SK-N-SH (cell line): ENCODE results near the gene STARD7. TPM values are rescaled to one million over a fixed set of nuclear protein-coding genes. Genes with fewer than 3 reads are reported as not detected.

Source experiments
- CTCF ChIA-PET: fragments of 300-600, 350-600 bp; formaldehyde crosslinking; extraction: SDS; loops from one replicate; lab custom pipeline; 2021; lab: Yijun Ruan, JAX
- POLR2A ChIA-PET: fragments of 350-600 bp; sonication (Branson Sonifier 250); formaldehyde crosslinking; extraction: SDS; loops from one replicate; lab custom pipeline; 2020; ENCODE audit warnings: antibody characterized with exemption, inconsistent platforms; lab: Yijun Ruan, JAX
- DNase-seq: peaks from one replicate; pipeline ENCODE4 v3.0.0; 2012
- H2AFZ ChIP-seq: fragments of 200-600 bp; sonication (generic); 2 replicates; pipeline ENCODE4 v1.8.1; 2016; ENCODE audit warnings: antibody characterized with exemption, mild to moderate bottlenecking, low read depth
- H3F3A ChIP-seq: fragments of 200-600 bp; sonication (generic); replicated peaks from 2 replicates; pipeline ENCODE3; 2016; ENCODE audit warnings: antibody characterized with exemption, mild to moderate bottlenecking; ENCODE audit not compliant: insufficient read depth
- H3K27ac ChIP-seq, 2 experiments: fragments of 200-500 bp in 1 of 2; fragments of 200-600 bp in 1 of 2; sonication (Bioruptor generic) in 1 of 2; sonication (generic), shearing (Covaris generic) in 1 of 2; 2 replicates each; pipeline versions ENCODE4 v1.5.1 to v1.6.1; 2014 to 2016; ENCODE audit warnings: low read depth in 2 of 2, inconsistent platforms in 1 of 2, low read length in 1 of 2, mild to moderate bottlenecking in 1 of 2, mixed read lengths in 1 of 2
- H3K27me3 ChIP-seq: fragments of 200-600 bp; sonication (generic), shearing (Covaris generic); 2 replicates; pipeline ENCODE4 v1.6.1; 2016; ENCODE audit warnings: mixed run types; ENCODE audit not compliant: insufficient read depth
- H3K36me3 ChIP-seq, 2 experiments: fragments of 200-500 bp in 1 of 2; fragments of 200-600 bp in 1 of 2; sonication (Bioruptor generic) in 1 of 2; sonication (generic) in 1 of 2; replicated peaks in 1 of 2; 2 replicates each; pipeline versions ENCODE3 to v1.5.1; 2014 to 2016; ENCODE audit warnings: low read length in 1 of 2, mild to moderate bottlenecking in 1 of 2; ENCODE audit not compliant: insufficient read depth in 2 of 2, control insufficient read depth in 1 of 2
- H3K4me1 ChIP-seq, 2 experiments: fragments of 200-500 bp in 1 of 2; fragments of 200-600 bp in 1 of 2; sonication (Bioruptor generic) in 1 of 2; sonication (generic), shearing (Covaris generic) in 1 of 2; 2 replicates each; pipeline versions ENCODE4 v1.5.1 to v1.6.1; 2014 to 2016; ENCODE audit warnings: low read depth in 1 of 2, low read length in 1 of 2, mixed run types in 1 of 2; ENCODE audit not compliant: insufficient read depth in 2 of 2, control insufficient read depth in 1 of 2
- H3K4me2 ChIP-seq: fragments of 200-600 bp; sonication (generic), shearing (Covaris generic); 2 replicates; pipeline ENCODE4 v1.6.1; 2017; ENCODE audit warnings: mixed run types
- H3K4me3 ChIP-seq, 2 experiments: fragments of 200-500 bp in 1 of 2; fragments of 200-600 bp in 1 of 2; sonication (Bioruptor generic) in 1 of 2; sonication (generic), shearing (Covaris generic) in 1 of 2; 2 replicates each; pipeline versions ENCODE4 v1.5.1 to v1.8.1; 2014 to 2016; ENCODE audit warnings: low read depth in 2 of 2, inconsistent platforms in 1 of 2, low read length in 1 of 2, mild to moderate bottlenecking in 1 of 2, mixed read lengths in 1 of 2, moderate library complexity in 1 of 2
- H3K79me2 ChIP-seq: fragments of 200-600 bp; sonication (generic); 2 replicates; pipeline ENCODE4 v1.8.1; 2017; ENCODE audit warnings: mild to moderate bottlenecking; ENCODE audit not compliant: insufficient read depth
- H3K9ac ChIP-seq: fragments of 200-600 bp; sonication (generic); 2 replicates; pipeline ENCODE4 v1.6.1; 2017; ENCODE audit warnings: mixed run types
- H3K9me2 ChIP-seq: fragments of 200-600 bp; sonication (generic); 2 replicates; pipeline ENCODE4 v1.6.1; 2017; ENCODE audit warnings: mixed run types
- H3K9me3 ChIP-seq: fragments of 200-600 bp; sonication (generic); 2 replicates; pipeline ENCODE4 v1.6.1; 2017; ENCODE audit warnings: mixed run types, mild to moderate bottlenecking, moderate library complexity
- H4K20me1 ChIP-seq: fragments of 200-600 bp; sonication (generic); 2 replicates; pipeline ENCODE4 v1.6.1; 2017; ENCODE audit warnings: mild to moderate bottlenecking, mixed run types; ENCODE audit not compliant: insufficient read depth
- ELF1 ChIP-seq: IDR thresholded peaks from 2 replicates; pipeline ENCODE4 v1.4.0; 2012
- EP300 ChIP-seq, 2 experiments: IDR thresholded peaks; 2 replicates each; pipeline versions ENCODE4 v1.4.0 to v1.6.1; 2012; ENCODE audit warnings: borderline replicate concordance in 1 of 2, low read depth in 1 of 2, low read length in 1 of 2
- FOSL2 ChIP-seq: IDR thresholded peaks from 2 replicates; pipeline ENCODE4 v1.4.0; 2012; ENCODE audit warnings: low read depth, mild to moderate bottlenecking, moderate library complexity, borderline replicate concordance
- FOXJ3 ChIP-seq: sonication (generic); formaldehyde crosslinking; IDR thresholded peaks from 2 replicates; pipeline ENCODE4 v1.5.1; 2020; ENCODE audit warnings: mild to moderate bottlenecking, missing genetic modification reagents
- GABPA ChIP-seq: IDR thresholded peaks from 2 replicates; pipeline ENCODE4 v1.4.0; 2012; ENCODE audit warnings: low read depth, mild to moderate bottlenecking
- MEF2A ChIP-seq: IDR thresholded peaks from 2 replicates; pipeline ENCODE4 v1.4.0; 2012; ENCODE audit warnings: low read depth, borderline replicate concordance
- NFIC ChIP-seq: IDR thresholded peaks from 2 replicates; pipeline ENCODE4 v1.4.0; 2012; ENCODE audit warnings: borderline replicate concordance
- NRF1 ChIP-seq: IDR thresholded peaks from 2 replicates; pipeline ENCODE4 v1.6.1; 2012; ENCODE audit warnings: low read depth, mild to moderate bottlenecking, low read length
- RAD21 ChIP-seq: IDR thresholded peaks from 2 replicates; pipeline ENCODE4 v1.6.1; 2012; ENCODE audit warnings: mild to moderate bottlenecking, low read length
- RCOR1 ChIP-seq: fragments of 150-350 bp; IDR thresholded peaks from 2 replicates; pipeline ENCODE4 v1.6.1; 2017; ENCODE audit warnings: antibody characterized with exemption, low read length
- RFX5 ChIP-seq: IDR thresholded peaks from 2 replicates; pipeline ENCODE4 v1.6.1; 2012; ENCODE audit warnings: mild to moderate bottlenecking, improper control_type of control experiment, low read length
- SMC3 ChIP-seq: IDR thresholded peaks from 2 replicates; pipeline ENCODE4 v1.6.1; 2012; ENCODE audit warnings: low read depth, low read length, improper control_type of control experiment
- TAF1 ChIP-seq: IDR thresholded peaks from 2 replicates; pipeline ENCODE4 v1.6.1; 2012; ENCODE audit warnings: low read depth, mild to moderate bottlenecking, low read length, moderate library complexity, borderline replicate concordance
- TCF12 ChIP-seq: IDR thresholded peaks from 2 replicates; pipeline ENCODE4 v1.4.0; 2012
- USF1 ChIP-seq: IDR thresholded peaks from 2 replicates; pipeline ENCODE4 v1.4.0; 2012; ENCODE audit warnings: low read depth, borderline replicate concordance
- USF2 ChIP-seq: fragments of 150-350 bp; IDR thresholded peaks from 2 replicates; pipeline ENCODE4 v1.6.1; 2017; ENCODE audit warnings: antibody characterized with exemption, low read length, low read depth, borderline replicate concordance
- YY1 ChIP-seq: IDR thresholded peaks from 2 replicates; pipeline ENCODE4 v1.4.0; 2012; ENCODE audit warnings: low read depth, mild to moderate bottlenecking
- WGBS: methylation state at CpG from one replicate; pipeline ENCODE4 v1.1.6; 2017; ENCODE audit warnings: low lambda C conversion rate; 5-methylcytosine and 5-hydroxymethylcytosine counted together
- polyA plus RNA-seq, 3 experiments: library from polyadenylated mRNA; depleted of rRNA; stranded (reverse); fragments of >200 nt; gene quantifications; 2 replicates each; pipeline ENCODE4 v1.2.3, GENCODE V29; 2012
- TF ChIP-seq, protein P1 (sequence below): IDR thresholded peaks from 2 replicates; pipeline ENCODE4 v1.4.0; 2012; ENCODE audit warnings: low read depth
- TF ChIP-seq, protein P2 (sequence below): fragments of 200-600 bp; sonication (generic); IDR thresholded peaks from 2 replicates; pipeline ENCODE4 v1.6.1; 2017; ENCODE audit warnings: antibody characterized with exemption, mild to moderate bottlenecking, moderate library complexity

The STARD7 gene
- polyA plus RNA-seq, 1 of the 3 experiments (the other 2 are of a cell fraction): 36.1 TPM

DNA sequence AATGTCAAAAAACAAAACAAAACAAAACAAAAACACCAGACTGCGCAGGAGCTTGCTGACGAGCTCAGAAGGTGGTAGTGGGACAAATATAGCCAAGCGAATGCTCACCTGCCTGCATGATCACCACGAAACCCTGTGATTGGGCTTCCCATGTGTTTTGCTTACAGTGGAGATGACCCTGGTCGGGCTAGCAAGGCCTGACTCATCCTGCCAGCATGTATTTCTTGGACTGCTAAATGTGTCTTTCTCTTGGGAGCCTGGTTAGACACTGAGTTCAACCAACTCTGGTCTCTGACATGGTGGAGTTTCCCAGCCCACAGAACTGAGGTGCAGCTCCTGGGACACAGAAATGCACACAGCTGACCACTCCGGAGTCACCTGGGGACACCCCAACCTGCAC, 32.7 kb downstream of the STARD7 start:
- Histone ChIP-seq H3K27me3 (no peaks in the 10 kb centered on the region), H3K27ac (no peak overlapping the region)
- CTCF ChIA-PET: interaction anchor here (2.1 to 5.1 kb wide), 9 partner anchors 9 to 183 kb away, joined by 6 to 102 read pairs (median 35); partner anchors contain the start of genes ADRA2B and ASTL
- TF ChIP-seq USF1: no peak
- peak; percentile 41; the same call in 1 of the 2 replicates for TF ChIP-seq FOSL2
- TF ChIP-seq, protein P1, sequence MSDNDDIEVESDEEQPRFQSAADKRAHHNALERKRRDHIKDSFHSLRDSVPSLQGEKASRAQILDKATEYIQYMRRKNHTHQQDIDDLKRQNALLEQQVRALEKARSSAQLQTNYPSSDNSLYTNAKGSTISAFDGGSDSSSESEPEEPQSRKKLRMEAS: 0 out of 2 replicates have a peak, but pooled peaks have one; percentile 17
- TF ChIP-seq, all 33 proteins: peak for 2
- DNase-seq: no peak
- 72% methylated on average over 6 of the region's 6 CpGs for WGBS
- POLR2A ChIA-PET: interaction anchor here (1.3 kb wide), 1 partner anchor 58 kb away, joined by 3 read pairs; no protein-coding TSS in a partner anchor
- Histone ChIP-seq H3K9me3 (no peaks in the 10 kb centered on the region), H3K4me3 (no peak overlapping the region), H3K79me2 (no peaks in the 10 kb centered on the region), H4K20me1 (no peaks in the 10 kb centered on the region), H2AFZ (no peak overlapping the region; the same call in 1 of the 2 replicates), H3K9ac (no peak overlapping the region), H3F3A (peaks cover 13% of the 10 kb centered on the region), H3K4me1 (peaks cover 2 to 4% of the 10 kb centered on the region in 2 experiments; a peak in 3 of 4 replicates), H3K9me2 (no peaks in the 10 kb centered on the region), H3K4me2 (no peak overlapping the region), H3K36me3 (no peaks in the 10 kb centered on the region)

DNA sequence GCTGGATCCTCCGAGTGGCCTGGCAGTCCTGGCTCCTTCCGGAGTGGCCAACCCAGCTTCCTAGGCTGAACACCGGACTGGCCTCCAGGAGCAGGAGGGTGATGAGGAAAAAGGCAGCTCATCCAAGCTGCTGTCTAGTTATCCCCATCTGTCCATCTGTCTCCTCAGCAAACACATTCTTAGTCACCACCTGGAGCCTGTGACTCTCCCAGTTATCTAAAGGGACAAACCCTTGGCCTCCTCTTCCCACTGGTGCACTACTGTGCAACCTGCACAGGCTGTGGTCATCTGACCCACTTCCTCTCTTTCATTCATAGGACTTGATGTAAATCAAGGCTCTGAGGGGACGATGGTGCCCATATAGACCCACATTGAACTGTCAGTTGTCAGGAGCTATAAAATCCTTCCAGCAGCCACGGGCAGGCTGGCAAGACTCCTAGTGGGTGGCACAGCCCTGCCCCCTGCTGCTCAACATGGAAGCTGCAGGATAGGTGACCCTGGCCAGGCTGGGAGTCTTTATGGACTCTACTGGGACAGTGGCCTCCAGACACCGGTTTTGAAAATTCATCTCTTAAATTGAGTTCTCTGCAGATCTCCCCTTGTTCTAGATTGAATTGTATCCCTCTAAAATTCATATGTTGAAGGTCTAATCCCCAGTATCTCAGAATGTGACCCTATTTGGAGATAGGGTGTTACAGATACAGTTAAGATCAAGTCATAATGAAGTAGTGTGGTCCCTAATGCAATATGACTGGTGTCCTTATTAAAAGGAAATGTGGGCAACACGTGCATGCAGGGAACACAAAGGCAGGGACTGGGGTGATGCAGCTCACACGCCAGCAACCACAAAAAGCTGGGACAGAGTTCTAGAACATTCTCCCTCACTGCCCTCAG, 34.1 kb downstream of the STARD7 start:
- no peak overlapping the region for H2AFZ ChIP-seq
- ChIA-PET POLR2A (interaction anchor here (1.0 to 1.7 kb wide), 2 partner anchors 38 to 152 kb away, joined by 5 to 6 read pairs; no protein-coding TSS in a partner anchor), CTCF (interaction anchor here (0.7 to 5.1 kb wide), 53 partner anchors 9 to 360 kb away, joined by 3 to 102 read pairs (median 6); partner anchors contain the start of genes ADRA2B, ASTL and DUSP2)
- H3K27ac ChIP-seq: no peak overlapping the region
- no peaks in the 10 kb centered on the region for H4K20me1 ChIP-seq
- H3K4me2 ChIP-seq: no peak overlapping the region
- H3K9me2 ChIP-seq: no peaks in the 10 kb centered on the region
- peaks cover 4% of the 10 kb centered on the region; the same call in 1 of the 2 replicates for H3K9me3 ChIP-seq
- H3K9ac ChIP-seq: no peak overlapping the region
- peak; percentile 85 for DNase-seq
- 64% methylated on average over 7 of the region's 8 CpGs for WGBS
- no peaks in the 10 kb centered on the region for H3K79me2 ChIP-seq
- H3K27me3 ChIP-seq: no peaks in the 10 kb centered on the region
- no peaks in the 10 kb centered on the region for H3K36me3 ChIP-seq
- H3F3A ChIP-seq: peaks cover 20% of the 10 kb centered on the region
- H3K4me1 ChIP-seq: peaks cover 2 to 4% of the 10 kb centered on the region in 2 experiments; a peak in 3 of 4 replicates
- H3K4me3 ChIP-seq: no peak overlapping the region; a peak in 1 of 4 replicates
- TF ChIP-seq RFX5 (no peak), NFIC (no peak), GABPA (no peak), NRF1 (no peak), USF1 (no peak), SMC3 (peak; percentile 97), USF2 (no peak), ELF1 (no peak), FOXJ3 (CRISPR knock-in tag) (no peak), MEF2A (no peak), EP300 (IDR thresholded peaks at IDR 0.05; ENCODE audit: borderline replicate concordance in 1 of 2, low read depth in 1 of 2, low read length in 1 of 2) (no peak), RAD21 (peak; percentile 98), TAF1 (no peak), YY1 (no peak), RCOR1 (no peak), TCF12 (no peak)
- TF ChIP-seq, protein P2, sequence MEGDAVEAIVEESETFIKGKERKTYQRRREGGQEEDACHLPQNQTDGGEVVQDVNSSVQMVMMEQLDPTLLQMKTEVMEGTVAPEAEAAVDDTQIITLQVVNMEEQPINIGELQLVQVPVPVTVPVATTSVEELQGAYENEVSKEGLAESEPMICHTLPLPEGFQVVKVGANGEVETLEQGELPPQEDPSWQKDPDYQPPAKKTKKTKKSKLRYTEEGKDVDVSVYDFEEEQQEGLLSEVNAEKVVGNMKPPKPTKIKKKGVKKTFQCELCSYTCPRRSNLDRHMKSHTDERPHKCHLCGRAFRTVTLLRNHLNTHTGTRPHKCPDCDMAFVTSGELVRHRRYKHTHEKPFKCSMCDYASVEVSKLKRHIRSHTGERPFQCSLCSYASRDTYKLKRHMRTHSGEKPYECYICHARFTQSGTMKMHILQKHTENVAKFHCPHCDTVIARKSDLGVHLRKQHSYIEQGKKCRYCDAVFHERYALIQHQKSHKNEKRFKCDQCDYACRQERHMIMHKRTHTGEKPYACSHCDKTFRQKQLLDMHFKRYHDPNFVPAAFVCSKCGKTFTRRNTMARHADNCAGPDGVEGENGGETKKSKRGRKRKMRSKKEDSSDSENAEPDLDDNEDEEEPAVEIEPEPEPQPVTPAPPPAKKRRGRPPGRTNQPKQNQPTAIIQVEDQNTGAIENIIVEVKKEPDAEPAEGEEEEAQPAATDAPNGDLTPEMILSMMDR: peak; percentile 91
- TF ChIP-seq, protein P1: no peak
